Lower leg skin (tissue), 4 donors: ENCODE measurements around the gene RPRD1A. TPM values are rescaled to one million over a fixed set of nuclear protein-coding genes. Genes with fewer than 3 reads are reported as not detected.
"Not testable (repeated sequence)": the region's sequence is repeated elsewhere in the genome, so short reads cannot be mapped to it uniquely, and the experiment has no call there.

ENCODE experiments used
- DNase-seq, 2 donors: peaks; one replicate each; pipeline ENCODE4 v3.0.0-alpha.2; 2019; ENCODE audit warnings: low spot score in 2 of 2
- H3K4me3 ChIP-seq: fragments of 200-600 bp; sonication (generic); 2 replicates; pipeline ENCODE4 v1.5.1; 2017; ENCODE audit warnings: mild to moderate bottlenecking, low read depth; ENCODE audit not compliant: poor library complexity, severe bottlenecking
- POLR2A ChIP-seq, 2 donors: fragments of 450-650 bp; IDR thresholded peaks; one replicate each; pipeline ENCODE4 v1.6.1; 2016 to 2017; ENCODE audit warnings: antibody characterized with exemption in 2 of 2, mild to moderate bottlenecking in 1 of 2, moderate library complexity in 1 of 2
- WGBS, 2 donors: methylation state at CpG; one replicate each; pipeline ENCODE4 v1.1.5; 2018; 5-methylcytosine and 5-hydroxymethylcytosine counted together
- intact Hi-C: fragments of 100-400 bp; cut with DNase I; formaldehyde crosslinking; loops from one replicate; pipeline ENCODE4 v1.15.0; 2023; ENCODE audit warnings: low total_unique reads
- total RNA-seq, 4 donors: library from RNA; depleted of rRNA; stranded (reverse); fragments of >200 nt; gene quantifications; one replicate each; pipeline ENCODE4 v1.1.0, GENCODE V29; 2016
- TF ChIP-seq, protein P1 (sequence below), 3 donors: fragments of 450-650 bp; IDR thresholded peaks; one replicate each; pipeline ENCODE4 v1.5.1; 2016; ENCODE audit warnings: antibody characterized with exemption in 3 of 3, mild to moderate bottlenecking in 3 of 3, moderate library complexity in 2 of 3

Gene RPRD1A
- total RNA-seq, 4 donors from 2014 or later, result 30.1 to 55.9 (median 46.9) TPM

DNA sequence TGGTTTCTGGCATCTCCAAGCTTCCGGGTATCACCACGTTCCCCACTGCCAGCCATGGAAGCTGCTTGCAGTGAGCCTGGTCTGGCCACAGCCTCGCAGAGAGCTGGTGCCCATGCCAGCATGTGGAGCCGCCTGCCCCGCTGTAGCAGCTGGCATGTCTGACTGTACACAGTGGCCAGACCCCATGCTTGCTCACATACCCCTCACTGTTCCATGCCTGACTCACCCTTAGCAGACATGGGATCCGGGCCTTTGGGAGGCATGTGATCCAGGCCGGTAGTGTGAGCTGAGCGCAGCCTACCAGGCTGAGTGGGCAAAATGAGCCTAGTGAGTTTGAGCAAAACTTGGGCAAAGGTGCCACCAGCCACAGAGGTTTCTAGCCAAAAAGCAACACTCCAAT, 18.8 kb upstream of the RPRD1A start:
- intact Hi-C loops, result no loop called here
- TF ChIP-seq POLR2A (IDR thresholded peaks at IDR 0.05), result no peak
- TF ChIP-seq, protein P1, sequence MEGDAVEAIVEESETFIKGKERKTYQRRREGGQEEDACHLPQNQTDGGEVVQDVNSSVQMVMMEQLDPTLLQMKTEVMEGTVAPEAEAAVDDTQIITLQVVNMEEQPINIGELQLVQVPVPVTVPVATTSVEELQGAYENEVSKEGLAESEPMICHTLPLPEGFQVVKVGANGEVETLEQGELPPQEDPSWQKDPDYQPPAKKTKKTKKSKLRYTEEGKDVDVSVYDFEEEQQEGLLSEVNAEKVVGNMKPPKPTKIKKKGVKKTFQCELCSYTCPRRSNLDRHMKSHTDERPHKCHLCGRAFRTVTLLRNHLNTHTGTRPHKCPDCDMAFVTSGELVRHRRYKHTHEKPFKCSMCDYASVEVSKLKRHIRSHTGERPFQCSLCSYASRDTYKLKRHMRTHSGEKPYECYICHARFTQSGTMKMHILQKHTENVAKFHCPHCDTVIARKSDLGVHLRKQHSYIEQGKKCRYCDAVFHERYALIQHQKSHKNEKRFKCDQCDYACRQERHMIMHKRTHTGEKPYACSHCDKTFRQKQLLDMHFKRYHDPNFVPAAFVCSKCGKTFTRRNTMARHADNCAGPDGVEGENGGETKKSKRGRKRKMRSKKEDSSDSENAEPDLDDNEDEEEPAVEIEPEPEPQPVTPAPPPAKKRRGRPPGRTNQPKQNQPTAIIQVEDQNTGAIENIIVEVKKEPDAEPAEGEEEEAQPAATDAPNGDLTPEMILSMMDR (IDR thresholded peaks at IDR 0.05), result no peak
- DNase-seq, result no peak
- WGBS, 2 donors, result 64 to 81% methylated on average over 8 of the region's 8 CpGs
- H3K4me3 ChIP-seq, result no peak overlapping the region

DNA sequence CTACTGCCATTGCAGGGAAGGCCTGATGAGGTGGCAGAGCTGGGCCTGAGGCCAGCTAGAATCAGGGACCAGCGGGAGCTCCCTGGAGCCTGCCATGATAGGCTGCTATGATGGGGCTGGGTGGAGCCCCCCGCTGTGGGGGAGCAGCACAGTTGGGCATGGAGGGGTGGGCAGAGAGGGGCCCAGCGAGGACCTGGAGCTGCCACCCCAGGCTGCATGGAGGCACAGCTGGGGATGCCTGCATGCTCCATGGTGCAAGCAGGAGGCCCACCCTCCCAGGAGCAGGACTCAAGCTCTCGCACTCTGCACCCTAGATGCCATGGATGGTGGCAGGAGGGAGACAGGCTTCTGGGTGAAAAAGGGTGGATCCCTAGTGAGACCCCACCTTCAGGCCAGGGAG, 17.8 kb upstream of the RPRD1A start:
- no peak overlapping the region for H3K4me3 ChIP-seq
- intact Hi-C loops, result no loop called here
- 78 to 83% methylated on average over 3 to 4 of the region's 4 CpGs for WGBS, 2 donors
- no peak for DNase-seq
- TF ChIP-seq POLR2A (IDR thresholded peaks at IDR 0.05), result no peak
- TF ChIP-seq, protein P1 (IDR thresholded peaks at IDR 0.05), result no peak

DNA sequence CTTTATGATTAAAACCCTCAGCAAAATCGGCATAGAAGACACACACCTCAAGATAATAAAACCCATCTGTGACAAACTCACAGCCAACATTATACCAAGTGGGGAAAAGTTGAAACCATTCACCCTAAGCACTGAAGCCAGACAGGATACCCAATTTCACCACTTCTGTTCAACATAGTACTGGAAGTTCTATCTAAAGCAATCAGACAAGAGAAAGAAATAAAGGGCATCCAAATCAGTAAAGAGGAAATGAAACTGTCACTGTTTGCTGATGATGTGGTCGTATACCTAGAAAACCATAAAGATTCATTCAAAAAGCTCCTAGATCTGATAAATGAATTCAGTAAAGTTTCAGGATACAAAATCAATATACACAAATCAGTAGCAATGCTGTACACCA, 16.4 kb upstream of the RPRD1A start:
- no peak overlapping the region for H3K4me3 ChIP-seq
- TF ChIP-seq POLR2A (IDR thresholded peaks at IDR 0.05), result no peak
- TF ChIP-seq, protein P1 (IDR thresholded peaks at IDR 0.05), result no peak
- WGBS, 2 donors, result 60 to 68% methylated on average over 2 of the region's 2 CpGs
- intact Hi-C loops, result no loop called here
- DNase-seq, result no peak

DNA sequence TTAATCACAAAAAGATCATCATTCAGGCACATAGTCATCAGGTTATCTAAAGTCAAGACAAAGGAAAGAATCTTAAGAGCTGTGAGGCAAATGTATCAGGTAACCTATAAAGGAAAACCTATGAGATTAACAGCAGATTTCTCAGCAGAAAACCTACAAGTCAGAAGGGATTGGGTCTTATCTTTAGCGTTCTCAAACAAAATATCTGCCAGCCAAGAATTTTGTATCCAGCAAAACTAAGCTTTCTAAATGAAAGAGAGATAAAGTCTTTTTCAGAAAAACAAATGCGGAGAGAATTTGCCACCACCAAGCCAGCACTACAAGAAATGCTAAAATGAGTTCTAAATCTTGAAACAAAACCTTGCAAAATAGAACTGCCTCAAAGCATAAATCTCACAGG, 13.8 kb upstream of the RPRD1A start:
- DNase-seq, H3K4me3 ChIP-seq, intact Hi-C loops: not testable (repeated sequence)
- 93 to 96% methylated on average over 2 of the region's 2 CpGs for WGBS, 2 donors

DNA sequence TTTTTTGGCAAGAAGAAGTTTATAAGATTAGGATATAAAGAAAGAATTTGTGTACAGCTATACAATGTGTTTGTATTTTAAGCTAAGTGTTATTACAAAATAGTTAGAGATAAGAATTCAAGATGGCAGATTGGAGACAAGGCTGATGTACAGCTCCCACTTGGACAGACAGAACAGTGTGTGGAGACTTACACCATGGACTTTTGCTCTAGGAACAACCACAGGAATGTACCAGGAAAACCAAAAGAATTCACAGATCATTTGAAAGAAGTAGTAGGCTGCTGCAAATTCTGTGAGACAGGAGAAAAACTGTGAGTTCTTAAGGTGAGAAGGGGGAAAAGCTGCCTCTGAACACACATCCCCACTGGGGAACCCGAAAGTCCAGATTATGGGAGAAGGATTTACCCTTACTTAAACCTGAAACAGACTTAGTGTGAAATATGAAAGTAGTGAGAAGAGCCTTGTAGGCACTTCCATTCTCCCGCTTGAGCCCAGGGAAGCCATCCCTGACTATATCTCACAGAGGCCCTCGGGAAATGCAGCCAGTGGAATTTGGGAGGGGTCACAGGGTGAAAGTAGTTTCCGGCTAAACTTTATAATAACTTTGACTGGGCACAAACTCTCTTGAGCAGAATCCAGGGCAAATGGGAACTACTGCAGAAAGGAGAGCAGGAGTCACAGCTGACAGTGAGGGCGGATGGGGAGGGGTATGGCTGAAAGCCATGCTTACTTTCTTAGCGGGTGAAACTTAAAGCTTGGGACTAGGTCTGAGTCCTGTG, 11.6 kb upstream of the RPRD1A start:
- intact Hi-C loops, result no loop called here
- no peak overlapping the region for H3K4me3 ChIP-seq
- TF ChIP-seq, protein P1 (IDR thresholded peaks at IDR 0.05), result no peak
- no peak for TF ChIP-seq POLR2A (IDR thresholded peaks at IDR 0.05)
- 76 to 82% methylated on average over 6 of the region's 6 CpGs for WGBS, 2 donors
- no peak for DNase-seq

DNA sequence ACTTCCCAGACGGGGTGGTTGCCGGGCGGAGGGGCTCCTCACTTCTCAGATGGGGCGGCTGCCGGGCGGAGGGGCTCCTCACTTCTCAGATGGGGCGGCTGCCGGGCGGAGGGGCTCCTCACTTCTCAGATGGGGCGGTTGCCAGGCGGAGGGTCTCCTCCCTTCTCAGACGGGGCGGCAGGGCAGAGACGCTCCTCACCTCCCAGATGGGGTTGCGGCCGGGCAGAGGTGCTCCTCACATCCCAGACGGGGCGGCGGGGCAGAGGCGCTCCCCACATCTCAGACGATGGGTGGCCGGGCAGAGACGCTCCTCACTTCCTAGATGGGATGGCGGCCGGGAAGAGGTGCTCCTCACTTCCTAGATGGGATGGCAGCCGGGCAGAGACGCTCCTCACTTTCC, 10.4 kb upstream of the RPRD1A start:
- 98 to 99% methylated on average over 15 to 17 of the region's 27 CpGs for WGBS, 2 donors
- H3K4me3 ChIP-seq, DNase-seq, intact Hi-C loops: not testable (repeated sequence)
